ENCODE data around the gene WRNIP1. TPM values are rescaled to one million over a fixed set of nuclear protein-coding genes. Genes with fewer than 3 reads are reported as not detected.

Gene WRNIP1
- total RNA-seq, 1 experiment from 2014 or later = 38.1 TPM

DNA sequence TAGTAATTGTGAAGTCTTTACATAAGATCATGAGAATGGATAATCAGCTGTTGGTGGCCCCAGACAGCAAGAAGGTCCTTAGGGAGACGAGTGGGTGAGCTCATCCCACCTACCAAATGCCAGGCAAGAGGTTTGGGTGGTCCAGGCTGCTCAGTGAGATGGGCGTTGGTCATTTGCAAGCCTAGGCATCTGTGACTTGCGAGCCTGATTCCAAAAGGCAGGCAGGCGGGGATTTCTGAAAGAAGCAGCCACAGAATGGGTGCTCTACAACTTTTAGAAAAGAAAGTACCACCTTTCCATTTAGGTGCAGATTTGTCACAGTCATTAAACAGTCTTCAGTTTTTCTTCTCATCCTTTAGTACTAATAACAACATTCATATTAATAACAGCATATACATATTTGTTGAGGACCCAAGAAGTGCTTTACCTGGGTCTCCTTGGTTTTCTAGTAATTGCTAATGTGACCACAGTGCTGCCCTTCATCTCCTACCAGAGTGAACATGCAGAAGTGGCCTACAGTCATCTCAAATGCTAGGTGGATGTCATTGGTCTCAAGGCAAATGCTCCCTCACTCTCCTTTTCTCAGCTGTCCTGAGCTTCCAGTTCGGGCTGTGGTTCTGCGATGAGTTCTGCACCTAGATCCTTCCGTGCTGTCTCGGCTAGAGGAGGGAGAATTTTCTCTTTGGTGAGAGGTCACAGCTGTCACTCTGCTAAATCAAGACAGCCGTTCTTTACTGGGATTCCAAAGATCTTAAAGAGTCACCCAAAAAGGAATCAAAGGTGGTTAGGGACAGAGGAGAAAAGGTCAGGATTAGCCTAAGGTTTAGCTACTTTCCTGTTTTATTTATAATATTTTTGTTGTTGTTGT is 2.7 kb downstream of the WRNIP1 start:
- H2BK5ac ChIP-seq (ENCODE audit: insufficient read length, low read length) = no peak overlapping the region
- no peak overlapping the region for H3K56ac ChIP-seq (ENCODE audit: insufficient read length, low read depth, low read length)
- H4K91ac ChIP-seq (ENCODE audit: insufficient read length, low read depth, low read length) = no peak overlapping the region
- no peaks in the 10 kb centered on the region for H3K79me1 ChIP-seq (ENCODE audit: insufficient read depth, low read depth, low read length, poor library complexity, severe bottlenecking)
- H3K23me2 ChIP-seq (ENCODE audit: insufficient read length, low read depth, low read length, poor library complexity, severe bottlenecking) = peaks cover 11% of the 10 kb centered on the region
- no peaks in the 10 kb centered on the region for H3K9me3 ChIP-seq (ENCODE audit: control insufficient read depth, low read depth, low read length)
- Mint-ChIP-seq H3K27me3 (ENCODE audit: low read depth) (no peaks in the 10 kb centered on the region), H3K27ac (no peak overlapping the region), H3K9me3 (peaks cover 0 to 3% of the 10 kb centered on the region in 2 experiments; a peak in 2 of 5 replicates), H3K4me3 (peak overlapping the region; percentile 91 to 94), H3K36me3 (ENCODE audit: insufficient read depth in 1 of 3, low read depth in 3 of 3) (peaks cover 9 to 14% (median 9%) of the 10 kb centered on the region in 3 experiments; a peak in 6 of 7 replicates), H3K4me1 (peaks cover 41 to 46% of the 10 kb centered on the region in 2 experiments)
- H3K18ac ChIP-seq (ENCODE audit: insufficient read length, low read depth, low read length) = no peak overlapping the region
- TF ChIP-seq, protein P1, sequence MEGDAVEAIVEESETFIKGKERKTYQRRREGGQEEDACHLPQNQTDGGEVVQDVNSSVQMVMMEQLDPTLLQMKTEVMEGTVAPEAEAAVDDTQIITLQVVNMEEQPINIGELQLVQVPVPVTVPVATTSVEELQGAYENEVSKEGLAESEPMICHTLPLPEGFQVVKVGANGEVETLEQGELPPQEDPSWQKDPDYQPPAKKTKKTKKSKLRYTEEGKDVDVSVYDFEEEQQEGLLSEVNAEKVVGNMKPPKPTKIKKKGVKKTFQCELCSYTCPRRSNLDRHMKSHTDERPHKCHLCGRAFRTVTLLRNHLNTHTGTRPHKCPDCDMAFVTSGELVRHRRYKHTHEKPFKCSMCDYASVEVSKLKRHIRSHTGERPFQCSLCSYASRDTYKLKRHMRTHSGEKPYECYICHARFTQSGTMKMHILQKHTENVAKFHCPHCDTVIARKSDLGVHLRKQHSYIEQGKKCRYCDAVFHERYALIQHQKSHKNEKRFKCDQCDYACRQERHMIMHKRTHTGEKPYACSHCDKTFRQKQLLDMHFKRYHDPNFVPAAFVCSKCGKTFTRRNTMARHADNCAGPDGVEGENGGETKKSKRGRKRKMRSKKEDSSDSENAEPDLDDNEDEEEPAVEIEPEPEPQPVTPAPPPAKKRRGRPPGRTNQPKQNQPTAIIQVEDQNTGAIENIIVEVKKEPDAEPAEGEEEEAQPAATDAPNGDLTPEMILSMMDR (conservative IDR thresholded peaks at IDR 0.05) = no peak
- H2BK20ac ChIP-seq (ENCODE audit: low read depth, low read length, poor library complexity, severe bottlenecking) = no peak overlapping the region
- H2AFZ ChIP-seq (ENCODE audit: low read length) = no peak overlapping the region
- H2BK15ac ChIP-seq (ENCODE audit: low read depth, low read length) = no peak overlapping the region
- H2AK5ac ChIP-seq (ENCODE audit: insufficient read length, low read length) = no peak overlapping the region
- H3K14ac ChIP-seq (ENCODE audit: insufficient read depth, low read length) = no peak overlapping the region
- no peak overlapping the region for H3T11ph ChIP-seq (ENCODE audit: low read length)
- H2BK12ac ChIP-seq (ENCODE audit: insufficient read length, low read depth, low read length) = no peak overlapping the region
- DNase-seq = no peak
- H4K8ac ChIP-seq (replicated peaks; ENCODE audit: insufficient read length, low read depth, low read length) = no peak overlapping the region
- no peak overlapping the region for H2BK120ac ChIP-seq (ENCODE audit: low read depth, low read length, poor library complexity, severe bottlenecking)
- no peak overlapping the region for H3K23ac ChIP-seq (ENCODE audit: insufficient read length, low read depth, low read length)
- peaks cover 20% of the 10 kb centered on the region; the same call in 1 of the 2 replicates for H3K79me2 ChIP-seq (ENCODE audit: insufficient read depth, low read length)
- no peak overlapping the region for H3K9ac ChIP-seq (ENCODE audit: extremely low read depth, insufficient read length, low read length)
- H3K4me2 ChIP-seq (ENCODE audit: insufficient read depth, insufficient read length, low read length) = peak overlapping the region; percentile 97
- no peak overlapping the region for H3K4ac ChIP-seq (ENCODE audit: low read depth, low read length)
- no peak overlapping the region for H3K27ac ChIP-seq (ENCODE audit: insufficient read length, low read depth, low read length)
- no CpG with 5 or more reads among the region's 9 CpGs for WGBS (ENCODE audit: extremely low coverage, insufficient read length, low lambda C conversion rate)
- H3K4me1 ChIP-seq (ENCODE audit: insufficient read depth, low read length) = peaks cover 3% of the 10 kb centered on the region; the same call in 1 of the 2 replicates
- H3K27me3 ChIP-seq (ENCODE audit: insufficient read depth, low read length) = no peaks in the 10 kb centered on the region
- H4K20me1 ChIP-seq (ENCODE audit: control insufficient read depth, insufficient read depth, insufficient read length) = no peaks in the 10 kb centered on the region
- H4K5ac ChIP-seq (ENCODE audit: insufficient read length, low read depth, low read length) = no peak overlapping the region
